HCT116 (cell line): ENCODE results near the gene PCAT7.

Experiments used
- EZH2 ChIP-seq: fragments of 200-600 bp; sonication (generic); IDR thresholded peaks from 2 replicates; pipeline ENCODE4 v1.6.1; 2017; ENCODE audit warnings: antibody characterized with exemption, mixed run types
- EZH2phosphoT487 ChIP-seq: fragments of 200-600 bp; IDR thresholded peaks from 2 replicates; pipeline ENCODE4 v1.6.1; 2018; ENCODE audit warnings: antibody characterized with exemption, borderline replicate concordance
- FOSL1 ChIP-seq: IDR thresholded peaks from 2 replicates; pipeline ENCODE4 v1.6.1; 2012; ENCODE audit warnings: low read depth
- POLR2A ChIP-seq: IDR thresholded peaks from 2 replicates; pipeline ENCODE4 v1.7.0; 2011; ENCODE audit warnings: borderline replicate concordance; ENCODE audit not compliant: insufficient read depth, insufficient read length; ENCODE audit errors: extremely low read depth
- POLR2AphosphoS5 ChIP-seq: IDR thresholded peaks from 2 replicates; pipeline ENCODE4 v1.6.1; 2011; ENCODE audit warnings: mild to moderate bottlenecking, low read depth, low read length, moderate library complexity
- RAD21 ChIP-seq: IDR thresholded peaks from 2 replicates; pipeline ENCODE4 v1.6.1; 2012; ENCODE audit warnings: low read depth, mild to moderate bottlenecking
- SIN3A ChIP-seq: IDR thresholded peaks from 2 replicates; pipeline ENCODE4 v1.6.1; 2012; ENCODE audit warnings: low read depth
- SP1 ChIP-seq: IDR thresholded peaks from 2 replicates; pipeline ENCODE4 v1.6.1; 2012; ENCODE audit warnings: low read depth
- TF ChIP-seq, protein P1 (sequence below), 3 experiments: fragments of 200-600 bp in 1 of 3; sonication (generic) in 1 of 3; IDR thresholded peaks in 2 of 3; conservative IDR thresholded peaks in 1 of 3; 2 replicates each; pipeline ENCODE4 v1.5.1; 2012 to 2017; ENCODE audit warnings: low read depth in 2 of 3, low read length in 2 of 3, antibody characterized with exemption in 1 of 3, borderline replicate concordance in 1 of 3, control low read depth in 1 of 3, mild to moderate bottlenecking in 1 of 3, mixed read lengths in 1 of 3, mixed run types in 1 of 3, moderate library complexity in 1 of 3; ENCODE audit not compliant: insufficient read depth in 1 of 3

DNA sequence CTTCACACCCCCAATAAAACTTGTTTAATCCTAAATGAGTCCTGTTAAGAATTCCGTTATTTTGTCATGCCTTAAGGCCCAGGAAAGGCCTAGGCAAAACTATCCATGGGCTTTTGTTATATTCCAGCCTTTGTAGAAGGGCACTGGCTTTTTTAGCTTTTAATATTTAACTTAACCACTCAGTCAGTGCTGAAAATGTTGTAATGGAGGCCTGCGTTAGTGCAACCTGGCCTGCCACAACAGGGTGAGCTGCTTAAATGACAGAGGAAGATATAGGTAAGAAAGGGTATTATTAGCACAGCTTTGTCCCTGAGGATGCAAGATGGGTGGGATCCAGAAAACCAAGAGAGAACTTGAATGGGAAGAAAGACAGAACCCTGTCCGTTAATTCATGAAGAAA, 40.2 kb upstream of the PCAT7 start:
- TF ChIP-seq SIN3A (no peak), EZH2phosphoT487 (no peak), RAD21 (no peak), SP1 (no peak), EZH2 (no peak), POLR2AphosphoS5 (no peak), FOSL1 (no peak), POLR2A (no peak)
- TF ChIP-seq, protein P1, sequence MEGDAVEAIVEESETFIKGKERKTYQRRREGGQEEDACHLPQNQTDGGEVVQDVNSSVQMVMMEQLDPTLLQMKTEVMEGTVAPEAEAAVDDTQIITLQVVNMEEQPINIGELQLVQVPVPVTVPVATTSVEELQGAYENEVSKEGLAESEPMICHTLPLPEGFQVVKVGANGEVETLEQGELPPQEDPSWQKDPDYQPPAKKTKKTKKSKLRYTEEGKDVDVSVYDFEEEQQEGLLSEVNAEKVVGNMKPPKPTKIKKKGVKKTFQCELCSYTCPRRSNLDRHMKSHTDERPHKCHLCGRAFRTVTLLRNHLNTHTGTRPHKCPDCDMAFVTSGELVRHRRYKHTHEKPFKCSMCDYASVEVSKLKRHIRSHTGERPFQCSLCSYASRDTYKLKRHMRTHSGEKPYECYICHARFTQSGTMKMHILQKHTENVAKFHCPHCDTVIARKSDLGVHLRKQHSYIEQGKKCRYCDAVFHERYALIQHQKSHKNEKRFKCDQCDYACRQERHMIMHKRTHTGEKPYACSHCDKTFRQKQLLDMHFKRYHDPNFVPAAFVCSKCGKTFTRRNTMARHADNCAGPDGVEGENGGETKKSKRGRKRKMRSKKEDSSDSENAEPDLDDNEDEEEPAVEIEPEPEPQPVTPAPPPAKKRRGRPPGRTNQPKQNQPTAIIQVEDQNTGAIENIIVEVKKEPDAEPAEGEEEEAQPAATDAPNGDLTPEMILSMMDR (IDR thresholded peaks at IDR 0.05 in 2 of 3, conservative IDR thresholded peaks at IDR 0.05 in 1 of 3; ENCODE audit: borderline replicate concordance in 1 of 3, insufficient read depth in 1 of 3, low read depth in 2 of 3, low read length in 2 of 3): no peak
